Measurements from ENCODE around the gene KCTD17. TPM values are rescaled to one million over a fixed set of nuclear protein-coding genes. Genes with fewer than 3 reads are reported as not detected.

Gene KCTD17
- total RNA-seq, 1 donor from 2014 or later, result 39.6 TPM

DNA sequence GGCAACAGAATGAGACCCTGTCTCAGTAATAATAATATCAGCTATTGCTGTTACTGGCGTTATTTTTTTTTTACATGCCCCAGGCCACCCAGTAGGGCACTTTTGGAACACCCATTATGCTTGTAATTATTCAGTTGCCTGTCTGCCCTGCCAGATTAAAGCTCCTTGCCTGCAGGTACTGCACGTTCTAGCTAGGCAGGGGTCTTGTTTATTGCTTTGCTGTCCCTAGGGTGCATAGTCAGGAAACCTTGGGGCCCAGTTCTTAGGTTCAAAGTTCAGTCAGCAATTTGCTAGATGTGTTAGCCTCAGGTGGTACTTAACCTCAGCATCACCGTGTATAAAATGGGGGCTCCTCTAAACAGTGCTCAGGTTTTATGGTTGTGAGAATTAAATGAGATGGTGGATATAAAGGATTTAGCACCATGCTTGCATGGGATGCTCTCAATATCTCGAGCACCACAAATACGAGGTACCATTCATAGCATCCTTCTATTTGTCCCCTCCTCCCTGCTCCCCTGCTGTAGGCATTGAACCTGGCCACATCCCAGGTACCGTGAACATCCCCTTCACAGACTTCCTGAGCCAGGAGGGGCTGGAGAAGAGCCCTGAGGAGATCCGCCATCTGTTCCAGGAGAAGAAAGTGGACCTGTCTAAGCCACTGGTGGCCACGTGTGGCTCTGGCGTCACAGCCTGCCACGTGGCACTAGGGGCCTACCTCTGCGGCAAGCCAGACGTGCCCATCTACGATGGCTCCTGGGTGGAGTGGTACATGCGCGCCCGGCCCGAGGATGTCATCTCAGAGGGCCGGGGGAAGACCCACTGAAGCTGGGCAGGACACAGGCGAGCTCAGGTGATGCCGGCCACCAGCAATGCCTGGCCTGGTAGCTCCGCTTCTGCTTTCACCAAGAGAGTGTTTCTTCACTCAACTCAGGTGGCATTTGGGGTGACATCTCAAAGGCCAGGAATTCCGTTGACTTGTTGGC, 22.6 kb upstream of the KCTD17 start:
- DNase-seq (ENCODE audit: extremely low spot score, unreplicated experiment), result no peak
- Mint-ChIP-seq H3K9me3 (ENCODE audit: unreplicated experiment) (no peaks in the 10 kb centered on the region), H3K4me1 (ENCODE audit: unreplicated experiment) (peaks cover 4% of the 10 kb centered on the region), H3K27ac (ENCODE audit: unreplicated experiment) (no peak overlapping the region), H3K4me3 (ENCODE audit: unreplicated experiment) (no peak overlapping the region), H3K36me3 (ENCODE audit: unreplicated experiment) (peaks cover 14% of the 10 kb centered on the region), H3K27me3 (ENCODE audit: unreplicated experiment) (no peaks in the 10 kb centered on the region)
- TF ChIP-seq, protein P1, sequence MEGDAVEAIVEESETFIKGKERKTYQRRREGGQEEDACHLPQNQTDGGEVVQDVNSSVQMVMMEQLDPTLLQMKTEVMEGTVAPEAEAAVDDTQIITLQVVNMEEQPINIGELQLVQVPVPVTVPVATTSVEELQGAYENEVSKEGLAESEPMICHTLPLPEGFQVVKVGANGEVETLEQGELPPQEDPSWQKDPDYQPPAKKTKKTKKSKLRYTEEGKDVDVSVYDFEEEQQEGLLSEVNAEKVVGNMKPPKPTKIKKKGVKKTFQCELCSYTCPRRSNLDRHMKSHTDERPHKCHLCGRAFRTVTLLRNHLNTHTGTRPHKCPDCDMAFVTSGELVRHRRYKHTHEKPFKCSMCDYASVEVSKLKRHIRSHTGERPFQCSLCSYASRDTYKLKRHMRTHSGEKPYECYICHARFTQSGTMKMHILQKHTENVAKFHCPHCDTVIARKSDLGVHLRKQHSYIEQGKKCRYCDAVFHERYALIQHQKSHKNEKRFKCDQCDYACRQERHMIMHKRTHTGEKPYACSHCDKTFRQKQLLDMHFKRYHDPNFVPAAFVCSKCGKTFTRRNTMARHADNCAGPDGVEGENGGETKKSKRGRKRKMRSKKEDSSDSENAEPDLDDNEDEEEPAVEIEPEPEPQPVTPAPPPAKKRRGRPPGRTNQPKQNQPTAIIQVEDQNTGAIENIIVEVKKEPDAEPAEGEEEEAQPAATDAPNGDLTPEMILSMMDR (IDR thresholded peaks at IDR 0.05), result no peak

DNA sequence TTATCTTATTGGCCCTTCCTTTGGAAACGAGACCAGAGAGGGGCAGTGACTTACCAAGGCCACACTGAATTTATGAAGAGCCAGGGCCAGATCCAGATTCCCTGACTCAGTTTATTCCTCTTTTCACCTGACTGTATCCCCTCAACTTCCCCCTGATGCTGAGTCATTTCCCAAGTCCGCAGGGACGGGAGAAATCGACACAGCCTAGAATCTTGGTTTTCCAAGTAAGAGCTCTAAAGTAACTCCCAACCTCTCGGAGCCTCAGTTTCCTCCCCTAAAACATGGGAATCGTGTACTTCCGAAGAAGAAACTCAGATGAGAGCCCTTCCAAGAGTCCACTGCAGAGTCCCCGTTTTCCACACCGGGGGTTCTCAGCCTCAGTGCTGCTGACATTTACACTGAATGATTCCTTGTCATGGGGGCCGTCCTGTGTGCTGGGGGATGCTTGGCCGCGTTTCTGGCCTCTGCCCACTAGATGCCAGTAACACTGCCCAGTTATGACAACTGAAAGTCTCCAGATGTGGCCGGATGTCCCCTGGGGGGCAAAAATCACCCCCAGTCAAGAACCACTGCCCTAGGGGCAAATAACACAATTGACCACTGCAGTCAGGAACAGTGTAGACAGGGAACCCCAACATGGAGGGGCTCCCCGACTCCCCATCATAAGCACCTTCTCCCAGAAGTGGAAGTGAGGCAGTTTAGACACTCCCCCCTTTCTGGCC, 20.8 kb upstream of the KCTD17 start:
- Mint-ChIP-seq H3K27me3 (ENCODE audit: unreplicated experiment) (peaks cover 9% of the 10 kb centered on the region), H3K9me3 (ENCODE audit: unreplicated experiment) (no peaks in the 10 kb centered on the region), H3K36me3 (ENCODE audit: unreplicated experiment) (peaks cover 10% of the 10 kb centered on the region), H3K4me3 (ENCODE audit: unreplicated experiment) (no peak overlapping the region), H3K27ac (ENCODE audit: unreplicated experiment) (no peak overlapping the region), H3K4me1 (ENCODE audit: unreplicated experiment) (no peaks in the 10 kb centered on the region)
- no peak for DNase-seq (ENCODE audit: extremely low spot score, unreplicated experiment)
- TF ChIP-seq, protein P1 (IDR thresholded peaks at IDR 0.05), result peak; percentile 23

DNA sequence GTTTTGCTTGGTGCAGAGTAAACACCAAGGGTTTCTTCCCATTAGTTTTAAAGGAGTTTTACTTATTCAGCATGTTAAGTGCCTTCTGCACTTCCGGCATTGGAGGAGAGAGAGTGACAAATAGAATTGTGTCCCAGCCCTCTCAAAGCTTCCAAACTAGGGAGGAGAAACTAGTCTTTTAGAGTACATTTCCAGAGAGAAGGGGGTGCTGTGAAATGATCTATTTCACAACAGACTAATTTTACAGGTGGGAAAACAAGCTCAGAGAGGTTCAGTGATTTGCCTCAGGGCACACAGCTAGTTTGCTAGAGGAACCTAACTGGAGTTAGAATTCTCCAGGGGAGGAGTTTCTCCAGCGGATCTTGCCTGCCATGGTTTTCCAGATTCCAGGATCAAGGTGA, 19.4 kb upstream of the KCTD17 start:
- Mint-ChIP-seq H3K27ac (ENCODE audit: unreplicated experiment) (no peak overlapping the region), H3K4me3 (ENCODE audit: unreplicated experiment) (no peak overlapping the region), H3K9me3 (ENCODE audit: unreplicated experiment) (no peaks in the 10 kb centered on the region), H3K4me1 (ENCODE audit: unreplicated experiment) (no peaks in the 10 kb centered on the region), H3K36me3 (ENCODE audit: unreplicated experiment) (peaks cover 7% of the 10 kb centered on the region), H3K27me3 (ENCODE audit: unreplicated experiment) (peaks cover 18% of the 10 kb centered on the region)
- TF ChIP-seq, protein P1 (IDR thresholded peaks at IDR 0.05), result no peak
- DNase-seq (ENCODE audit: extremely low spot score, unreplicated experiment), result no peak

DNA sequence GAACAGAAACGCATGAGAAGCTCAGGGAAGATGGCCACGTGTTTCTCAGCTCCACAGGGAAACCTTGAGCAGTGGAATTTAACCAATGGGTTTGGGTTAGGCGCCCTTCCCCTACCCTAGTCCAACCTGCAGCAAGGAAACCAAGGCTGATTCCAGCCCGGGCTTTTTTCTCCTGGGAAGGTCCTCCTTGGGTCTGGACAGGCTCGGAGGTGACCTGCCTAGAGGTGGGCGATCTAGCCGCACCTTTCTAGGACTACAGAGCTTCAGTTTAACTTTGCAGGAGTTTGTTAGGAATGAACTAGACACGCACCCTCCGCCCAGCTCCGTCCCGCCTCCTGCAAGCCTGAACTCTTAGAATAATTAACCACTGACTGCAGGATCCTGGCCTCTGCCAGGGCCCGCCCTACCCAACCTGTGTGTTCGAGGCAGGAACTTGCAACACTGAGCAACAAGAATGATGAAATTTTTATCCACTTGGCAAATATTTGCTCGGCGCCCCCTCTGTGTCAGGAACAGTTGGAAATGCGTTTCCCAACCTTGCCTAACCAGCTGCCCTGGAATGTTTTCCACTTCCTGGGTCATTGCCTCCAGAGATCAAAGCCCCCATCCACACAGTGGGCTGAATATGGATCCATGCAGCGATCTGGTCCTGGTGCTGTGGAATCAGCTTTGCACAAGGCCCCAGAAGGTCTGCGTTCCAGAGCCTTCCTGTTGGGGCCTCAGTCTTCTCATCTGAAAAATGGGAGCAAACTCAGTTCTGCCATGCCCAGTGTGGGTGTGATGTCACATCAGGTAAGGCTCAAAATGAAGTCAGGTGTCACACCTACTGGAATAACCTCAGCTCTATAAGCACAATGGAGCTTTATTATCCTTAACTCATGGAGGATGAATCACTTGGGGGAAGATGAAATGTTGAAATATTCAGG, 18.7 kb upstream of the KCTD17 start:
- Mint-ChIP-seq H3K36me3 (ENCODE audit: unreplicated experiment) (peaks cover 2% of the 10 kb centered on the region), H3K27ac (ENCODE audit: unreplicated experiment) (no peak overlapping the region), H3K4me1 (ENCODE audit: unreplicated experiment) (no peaks in the 10 kb centered on the region), H3K9me3 (ENCODE audit: unreplicated experiment) (no peaks in the 10 kb centered on the region), H3K27me3 (ENCODE audit: unreplicated experiment) (peaks cover 18% of the 10 kb centered on the region), H3K4me3 (ENCODE audit: unreplicated experiment) (no peak overlapping the region)
- DNase-seq (ENCODE audit: extremely low spot score, unreplicated experiment), result no peak
- TF ChIP-seq, protein P1 (IDR thresholded peaks at IDR 0.05), result no peak
